Ishikawa (cell line): ENCODE data around the gene CPXM1.
A peak's percentile ranks its signal among the peaks of the same experiment; 100 is the strongest.

Source experiments
- CEBPB ChIP-seq: IDR thresholded peaks from 2 replicates; pipeline ENCODE4 v1.6.1; 2012
- CREB1 ChIP-seq: IDR thresholded peaks from 2 replicates; pipeline ENCODE4 v1.6.1; 2012; ENCODE audit warnings: low read depth
- EGR1 ChIP-seq: IDR thresholded peaks from 2 replicates; pipeline ENCODE4 v1.6.1; 2012
- EP300 ChIP-seq: IDR thresholded peaks from 2 replicates; pipeline ENCODE4 v1.6.1; 2012; ENCODE audit warnings: borderline replicate concordance
- FOXM1 ChIP-seq: IDR thresholded peaks from 2 replicates; pipeline ENCODE4 v1.6.1; 2012; ENCODE audit warnings: low read depth, borderline replicate concordance
- MAX ChIP-seq: IDR thresholded peaks from 2 replicates; pipeline ENCODE4 v1.6.1; 2012
- NFIC ChIP-seq: IDR thresholded peaks from 2 replicates; pipeline ENCODE4 v1.6.1; 2012
- RAD21 ChIP-seq: IDR thresholded peaks from 2 replicates; pipeline ENCODE4 v1.6.1; 2012; ENCODE audit warnings: low read depth
- REST ChIP-seq: IDR thresholded peaks from 2 replicates; pipeline ENCODE4 v1.6.1; 2012; ENCODE audit warnings: low read depth, mild to moderate bottlenecking
- TAF1 ChIP-seq: IDR thresholded peaks from 2 replicates; pipeline ENCODE4 v1.6.1; 2012; ENCODE audit warnings: low read depth, mild to moderate bottlenecking
- TCF12 ChIP-seq: IDR thresholded peaks from 2 replicates; pipeline ENCODE4 v1.6.1; 2012; ENCODE audit warnings: low read depth
- TEAD4 ChIP-seq: IDR thresholded peaks from 2 replicates; pipeline ENCODE4 v1.6.1; 2012
- USF1 ChIP-seq: IDR thresholded peaks from 2 replicates; pipeline ENCODE4 v1.6.1; 2012
- YY1 ChIP-seq: IDR thresholded peaks from 2 replicates; pipeline ENCODE4 v1.6.1; 2012; ENCODE audit warnings: low read depth
- ZBTB7A ChIP-seq: IDR thresholded peaks from 2 replicates; pipeline ENCODE4 v1.6.1; 2012; ENCODE audit warnings: low read depth

Gene CPXM1

GRCh38 chr20:2840967-2841531 is 40.6 kb upstream of the CPXM1 start:
- no peak for TF ChIP-seq EGR1
- TF ChIP-seq FOXM1, result no peak
- TF ChIP-seq NFIC, result no peak
- no peak for TF ChIP-seq REST
- TF ChIP-seq ZBTB7A, result no peak
- no peak for TF ChIP-seq TCF12
- no peak for TF ChIP-seq CEBPB
- TF ChIP-seq CREB1, result no peak
- TF ChIP-seq TEAD4, result no peak
- no peak for TF ChIP-seq TAF1
- TF ChIP-seq MAX, result no peak
- TF ChIP-seq USF1, result no peak
- no peak for TF ChIP-seq YY1
- no peak for TF ChIP-seq EP300
- no peak for TF ChIP-seq RAD21

- TF ChIP-seq RAD21, result no peak
- TF ChIP-seq TCF12, result peak; percentile 51; the same call in 1 of the 2 replicates
- TF ChIP-seq TEAD4, result no peak
- no peak for TF ChIP-seq REST
- peak; percentile 95 for TF ChIP-seq MAX
- 0 out of 2 replicates have a peak, but pooled peaks have one; percentile 12 for TF ChIP-seq EP300
- TF ChIP-seq CEBPB, result no peak
- peak; percentile 99 for TF ChIP-seq YY1
- no peak for TF ChIP-seq CREB1
- TF ChIP-seq FOXM1, result peak; percentile 27; the same call in 1 of the 2 replicates
- TF ChIP-seq ZBTB7A, result no peak
- peak; percentile 99 for TF ChIP-seq USF1
- peak; percentile 83 for TF ChIP-seq TAF1
- 0 out of 2 replicates have a peak, but pooled peaks have one; percentile 26 for TF ChIP-seq NFIC
- no peak; the same call in 1 of the 2 replicates for TF ChIP-seq EGR1
Observed at GRCh38 chr20:2840138-2840966, 39.9 kb upstream of the CPXM1 start, which contains the start of the genes PCED1A and VPS16. TSS of gene PCED1A (minus strand) at chr20:2840655. CDS start at chr20:2839912, 743 bp downstream. TSS of gene VPS16 (plus strand) at chr20:2840745. CDS start at chr20:2840775, 30 bp downstream.

GRCh38 chr20:2839732-2840137 is 39.3 kb upstream of the CPXM1 start:
- no peak for TF ChIP-seq TAF1
- no peak for TF ChIP-seq TCF12
- TF ChIP-seq YY1, result no peak
- no peak for TF ChIP-seq NFIC
- TF ChIP-seq FOXM1, result no peak
- no peak for TF ChIP-seq EP300
- TF ChIP-seq CEBPB, result no peak
- TF ChIP-seq EGR1, result no peak
- no peak for TF ChIP-seq REST
- no peak for TF ChIP-seq TEAD4
- no peak for TF ChIP-seq ZBTB7A
- no peak for TF ChIP-seq CREB1
- no peak for TF ChIP-seq USF1
- TF ChIP-seq RAD21, result no peak
